Peyer's patch (tissue), 4 donors: ENCODE results near the gene WDR64. TPM values are rescaled to one million over a fixed set of nuclear protein-coding genes. Genes with fewer than 3 reads are reported as not detected.

Experiments used
- DNase-seq, 3 donors: peaks; one replicate each; pipeline ENCODE4 v3.0.0-alpha.2; 2017 to 2019
- H3K27ac ChIP-seq, 4 donors: fragments of 200-600 bp; sonication (generic); one replicate each; pipeline ENCODE4 v1.5.1; 2016 to 2019
- H3K27me3 ChIP-seq, 2 donors: fragments of 200-600 bp; sonication (generic); one replicate each; pipeline ENCODE4 v1.5.1; 2019
- H3K36me3 ChIP-seq, 3 donors: fragments of 200-600 bp; sonication (generic); one replicate each; pipeline ENCODE4 v1.5.1; 2016 to 2019
- H3K4me1 ChIP-seq, 4 donors: fragments of 200-600 bp; sonication (generic); one replicate each; pipeline ENCODE4 v1.5.1; 2016 to 2019
- H3K4me3 ChIP-seq, 4 donors: fragments of 200-600 bp; sonication (generic); 1 replicate in 3 of 4; 2 replicates in 1 of 4; pipeline ENCODE4 v1.5.1; 2016 to 2019; ENCODE audit warnings: mild to moderate bottlenecking in 1 of 4
- H3K9me3 ChIP-seq, 4 donors: fragments of 200-600 bp; sonication (generic); one replicate each; pipeline ENCODE4 v1.5.1; 2016 to 2019; ENCODE audit warnings: mild to moderate bottlenecking in 1 of 4
- CTCF ChIP-seq, 6 experiments: fragments of 450-650 bp in 4 of 6; fragments of 200-600 bp in 2 of 6; sonication (generic) in 1 of 6; IDR thresholded peaks; one replicate each; pipeline ENCODE4 v1.5.1; 2017 to 2019; ENCODE audit warnings: antibody characterized with exemption in 6 of 6, mild to moderate bottlenecking in 3 of 6, moderate library complexity in 1 of 6
- POLR2A ChIP-seq, 2 donors: fragments of 450-650 bp; IDR thresholded peaks; one replicate each; pipeline ENCODE4 v1.5.1; 2017; ENCODE audit warnings: antibody characterized with exemption in 2 of 2, mild to moderate bottlenecking in 2 of 2, moderate library complexity in 2 of 2
- total RNA-seq, 4 donors: library from RNA; depleted of rRNA; stranded (reverse); fragments of >200 nt; gene quantifications; one replicate each; pipeline ENCODE4 v1.1.0, GENCODE V29; 2016

The WDR64 gene
- total RNA-seq, 4 donors from 2014 or later = not detected

GRCh38 chr1:241624935-241625334 lies 27.1 kb upstream of the WDR64 start:
- Histone ChIP-seq H3K4me3 (no peak overlapping the region), H3K27ac (peak overlapping the region in 1 of 4 donors; percentile 61), H3K4me1 (no peaks in the 10 kb centered on the region), H3K27me3 (no peaks in the 10 kb centered on the region), H3K9me3 (no peaks in the 10 kb centered on the region), H3K36me3 (no peaks in the 10 kb centered on the region)
- TF ChIP-seq CTCF (IDR thresholded peaks at IDR 0.05) = no peak
- TF ChIP-seq POLR2A (IDR thresholded peaks at IDR 0.05) = no peak
- DNase-seq = no peak

- peak; percentile 21 to 81 (median 60) for TF ChIP-seq CTCF (IDR thresholded peaks at IDR 0.05)
- TF ChIP-seq POLR2A (IDR thresholded peaks at IDR 0.05) = no peak
- H3K27ac ChIP-seq = peak overlapping the region in 1 of 4 donors; percentile 28
These were observed 24.4 kb upstream of the WDR64 start for GRCh38 chr1:241627453-241628259.

GRCh38 chr1:241630005-241630404 lies 22.1 kb upstream of the WDR64 start:
- Histone ChIP-seq H3K27me3 (no peaks in the 10 kb centered on the region), H3K36me3 (no peaks in the 10 kb centered on the region), H3K4me3 (no peak overlapping the region), H3K27ac (no peak overlapping the region), H3K9me3 (no peaks in the 10 kb centered on the region), H3K4me1 (no peaks in the 10 kb centered on the region)
- DNase-seq = no peak
- TF ChIP-seq POLR2A (IDR thresholded peaks at IDR 0.05) (no peak), CTCF (IDR thresholded peaks at IDR 0.05) (no peak)

More at GRCh38 chr1:241627453-241628259, 24.4 kb upstream of the WDR64 start:
- Histone ChIP-seq H3K9me3 (no peaks in the 10 kb centered on the region), H3K27me3 (no peaks in the 10 kb centered on the region), H3K4me3 (no peak overlapping the region), H3K36me3 (no peaks in the 10 kb centered on the region), H3K4me1 (no peaks in the 10 kb centered on the region)
- DNase-seq = peak in 2 of 3 donors; percentile 32 to 65

GRCh38 chr1:241630476-241630875 lies 21.6 kb upstream of the WDR64 start:
- Histone ChIP-seq H3K36me3 (no peaks in the 10 kb centered on the region), H3K4me1 (no peaks in the 10 kb centered on the region)

GRCh38 chr1:241630899-241631298 lies 21.2 kb upstream of the WDR64 start:
- no peak for DNase-seq
- H3K36me3 ChIP-seq = no peaks in the 10 kb centered on the region
- H3K27me3 ChIP-seq = no peaks in the 10 kb centered on the region
- TF ChIP-seq POLR2A (IDR thresholded peaks at IDR 0.05) = no peak
- no peak for TF ChIP-seq CTCF (IDR thresholded peaks at IDR 0.05)
- no peak overlapping the region for H3K27ac ChIP-seq
- H3K9me3 ChIP-seq = no peaks in the 10 kb centered on the region
- no peaks in the 10 kb centered on the region for H3K4me1 ChIP-seq
- no peak overlapping the region for H3K4me3 ChIP-seq

More at GRCh38 chr1:241630476-241630875, 21.6 kb upstream of the WDR64 start:
- no peak overlapping the region for H3K27ac ChIP-seq
- DNase-seq = no peak
- no peaks in the 10 kb centered on the region for H3K27me3 ChIP-seq
- H3K9me3 ChIP-seq = no peaks in the 10 kb centered on the region
- no peak overlapping the region for H3K4me3 ChIP-seq
- TF ChIP-seq CTCF (IDR thresholded peaks at IDR 0.05) = no peak
- TF ChIP-seq POLR2A (IDR thresholded peaks at IDR 0.05) = no peak
